ENCODE results near the gene ARFGAP3.
"Not testable (repeated sequence)": the region's sequence is repeated elsewhere in the genome, so short reads cannot be mapped to it uniquely, and the experiment has no call there.

ARFGAP3 gene

DNA sequence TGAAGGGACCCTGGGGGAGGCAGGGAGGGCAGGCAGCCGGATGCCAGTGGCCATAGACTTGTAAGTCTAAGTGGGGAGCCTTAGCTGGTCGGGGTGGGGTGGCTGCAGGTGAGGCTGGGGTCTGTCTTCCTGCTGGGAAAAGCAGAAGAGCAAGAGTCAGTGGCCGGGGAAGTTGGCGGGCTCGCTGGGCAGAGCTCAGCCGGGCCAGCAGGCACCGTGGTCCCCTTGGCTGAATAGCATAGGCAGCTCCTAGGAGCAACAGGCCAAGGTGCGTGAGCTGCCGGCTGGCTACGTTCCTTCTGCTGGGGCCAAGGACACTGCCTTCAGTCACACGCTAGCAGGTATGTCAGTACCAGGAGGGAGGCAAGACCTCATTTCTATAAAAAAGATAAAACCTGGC lies 68.6 kb downstream of the ARFGAP3 start:
- TF ChIP-seq, protein P1, sequence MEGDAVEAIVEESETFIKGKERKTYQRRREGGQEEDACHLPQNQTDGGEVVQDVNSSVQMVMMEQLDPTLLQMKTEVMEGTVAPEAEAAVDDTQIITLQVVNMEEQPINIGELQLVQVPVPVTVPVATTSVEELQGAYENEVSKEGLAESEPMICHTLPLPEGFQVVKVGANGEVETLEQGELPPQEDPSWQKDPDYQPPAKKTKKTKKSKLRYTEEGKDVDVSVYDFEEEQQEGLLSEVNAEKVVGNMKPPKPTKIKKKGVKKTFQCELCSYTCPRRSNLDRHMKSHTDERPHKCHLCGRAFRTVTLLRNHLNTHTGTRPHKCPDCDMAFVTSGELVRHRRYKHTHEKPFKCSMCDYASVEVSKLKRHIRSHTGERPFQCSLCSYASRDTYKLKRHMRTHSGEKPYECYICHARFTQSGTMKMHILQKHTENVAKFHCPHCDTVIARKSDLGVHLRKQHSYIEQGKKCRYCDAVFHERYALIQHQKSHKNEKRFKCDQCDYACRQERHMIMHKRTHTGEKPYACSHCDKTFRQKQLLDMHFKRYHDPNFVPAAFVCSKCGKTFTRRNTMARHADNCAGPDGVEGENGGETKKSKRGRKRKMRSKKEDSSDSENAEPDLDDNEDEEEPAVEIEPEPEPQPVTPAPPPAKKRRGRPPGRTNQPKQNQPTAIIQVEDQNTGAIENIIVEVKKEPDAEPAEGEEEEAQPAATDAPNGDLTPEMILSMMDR (conservative IDR thresholded peaks at IDR 0.05; ENCODE audit: low read depth) = no peak
- DNase-seq (ENCODE audit: low spot score) = no peak
- CTCF ChIA-PET = interaction anchor here (0.6 to 0.8 kb wide), 2 partner anchors 27 to 306 kb away, joined by 3 read pairs; no protein-coding TSS in a partner anchor
- H3K27ac ChIP-seq = no peak overlapping the region
- POLR2A ChIA-PET (ENCODE audit: low non-redundant PET) = no interaction called here

GRCh38 chr22:42788021-42788420 lies 69.1 kb downstream of the ARFGAP3 start:
- DNase-seq (ENCODE audit: low spot score) = no peak
- H3K27ac ChIP-seq = no peak overlapping the region
- CTCF ChIA-PET = interaction anchor here (0.8 kb wide), 1 partner anchor 26 kb away, joined by 3 read pairs; no protein-coding TSS in a partner anchor
- POLR2A ChIA-PET (ENCODE audit: low non-redundant PET) = no interaction called here
- TF ChIP-seq, protein P1 (conservative IDR thresholded peaks at IDR 0.05; ENCODE audit: low read depth) = no peak

DNA sequence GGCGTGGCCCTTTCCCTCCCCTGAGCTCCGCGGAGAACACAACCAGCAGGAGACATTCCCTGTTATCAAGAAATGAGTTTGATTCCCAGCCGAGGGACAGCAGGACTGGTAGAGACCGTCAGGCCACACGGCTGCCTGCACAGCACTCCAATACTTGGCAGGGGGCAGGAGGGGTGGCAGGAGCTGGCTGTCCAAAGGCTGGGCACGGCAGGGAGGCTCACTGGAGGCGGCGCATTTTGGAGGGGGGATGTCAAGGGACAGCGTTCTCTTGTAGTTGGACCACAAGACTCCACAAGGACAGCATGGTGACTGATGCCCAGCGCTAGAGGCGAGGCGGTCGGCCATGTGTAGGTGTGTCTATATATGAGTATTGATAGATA lies 69.7 kb downstream of the ARFGAP3 start:
- H3K27ac ChIP-seq = no peak overlapping the region
- CTCF ChIA-PET = interaction anchor here (0.6 kb wide), 1 partner anchor 330 kb away, joined by 4 read pairs; no protein-coding TSS in a partner anchor
- TF ChIP-seq, protein P1 (conservative IDR thresholded peaks at IDR 0.05; ENCODE audit: low read depth) = no peak
- no peak for DNase-seq (ENCODE audit: low spot score)
- POLR2A ChIA-PET (ENCODE audit: low non-redundant PET) = no interaction called here

- DNase-seq (ENCODE audit: low spot score) = no peak
- no peak overlapping the region for H3K27ac ChIP-seq
- POLR2A ChIA-PET (ENCODE audit: low non-redundant PET) = no interaction called here
- TF ChIP-seq, protein P1 (conservative IDR thresholded peaks at IDR 0.05; ENCODE audit: low read depth) = no peak
- CTCF ChIA-PET = interaction anchor here (0.6 kb wide), 1 partner anchor 331 kb away, joined by 4 read pairs; no protein-coding TSS in a partner anchor
These were observed 70.3 kb downstream of the ARFGAP3 start for GRCh38 chr22:42786606-42787356.

GRCh38 chr22:42785706-42786499 lies 71.2 kb downstream of the ARFGAP3 start:
- CTCF ChIA-PET = no interaction called here
- TF ChIP-seq, protein P1 (conservative IDR thresholded peaks at IDR 0.05; ENCODE audit: low read depth) = no peak
- no peak for DNase-seq (ENCODE audit: low spot score)
- H3K27ac ChIP-seq = no peak overlapping the region
- POLR2A ChIA-PET (ENCODE audit: low non-redundant PET) = no interaction called here

GRCh38 chr22:42782306-42782705 lies 74.8 kb downstream of the ARFGAP3 start:
- POLR2A ChIA-PET (ENCODE audit: low non-redundant PET) = interaction anchor here (0.6 kb wide), 1 partner anchor 79 kb away, joined by 9 read pairs; no protein-coding TSS in a partner anchor
- not testable (repeated sequence) for H3K27ac ChIP-seq; DNase-seq (ENCODE audit: low spot score)
- CTCF ChIA-PET = interaction anchor here (0.6 kb wide), 1 partner anchor 60 kb away, joined by 3 read pairs; no protein-coding TSS in a partner anchor

Data from RWPE1 (cell line).